Keratinocyte (primary cell): ENCODE results near the gene SLC2A9. TPM values are rescaled to one million over a fixed set of nuclear protein-coding genes. Genes with fewer than 3 reads are reported as not detected.

Experiments used
- DNase-seq: peaks from one replicate; pipeline ENCODE4 v3.0.0-alpha.2; 2011; ENCODE audit warnings: low read depth, missing footprints, low spot score
- FAIRE-seq: peaks from 2 replicates; lab custom pipeline; 2011; peaks lifted over from hg19 to GRCh38; lab: Jason Lieb, UNC
- H2AFZ ChIP-seq: 2 replicates; pipeline ENCODE4 v1.6.0; 2012; ENCODE audit warnings: low read length, control low read depth, inconsistent platforms; ENCODE audit not compliant: control insufficient read depth
- H3K27ac ChIP-seq: 2 replicates; pipeline ENCODE4 v1.5.1; 2011; ENCODE audit warnings: low read length; ENCODE audit not compliant: control insufficient read depth, insufficient read depth
- H3K27me3 ChIP-seq: 3 replicates; pipeline ENCODE4 v1.6.0; 2011; ENCODE audit warnings: low read length; ENCODE audit not compliant: control insufficient read depth, insufficient read depth; ENCODE audit errors: extremely low read depth
- H3K36me3 ChIP-seq, 2 experiments: 2 replicates in 1 of 2; 3 replicates in 1 of 2; pipeline ENCODE4 v1.5.1; 2011; ENCODE audit warnings: low read length in 2 of 2, mild to moderate bottlenecking in 1 of 2; ENCODE audit not compliant: control insufficient read depth in 2 of 2, insufficient read depth in 2 of 2; ENCODE audit errors: extremely low read depth in 1 of 2
- H3K4me1 ChIP-seq: 3 replicates; pipeline ENCODE4 v1.5.1; 2011; ENCODE audit warnings: low read length; ENCODE audit not compliant: control insufficient read depth, insufficient read depth; ENCODE audit errors: extremely low read depth
- H3K4me2 ChIP-seq: 3 replicates; pipeline ENCODE4 v1.6.0; 2011; ENCODE audit warnings: low read depth, low read length; ENCODE audit not compliant: control insufficient read depth, insufficient read depth; ENCODE audit errors: extremely low read depth
- H3K4me3 ChIP-seq, 3 experiments: fragments of 200-600 bp in 1 of 3; sonication (generic) in 1 of 3; 2 replicates in 2 of 3; 3 replicates in 1 of 3; pipeline ENCODE4 v1.5.1; 2011 to 2016; ENCODE audit warnings: low read length in 3 of 3, mild to moderate bottlenecking in 3 of 3, control low read depth in 2 of 3, inconsistent platforms in 1 of 3, low read depth in 1 of 3, mixed read lengths in 1 of 3, mixed run types in 1 of 3, moderate library complexity in 1 of 3; ENCODE audit not compliant: control insufficient read depth in 2 of 3, insufficient read depth in 2 of 3; ENCODE audit errors: extremely low read depth in 1 of 3
- H3K79me2 ChIP-seq: 2 replicates; pipeline ENCODE4 v1.6.0; 2012; ENCODE audit warnings: low read length; ENCODE audit not compliant: control insufficient read depth, insufficient read depth
- H3K9ac ChIP-seq: 3 replicates; pipeline ENCODE4 v1.6.0; 2011; ENCODE audit warnings: low read length; ENCODE audit not compliant: control insufficient read depth, insufficient read depth; ENCODE audit errors: extremely low read depth
- H3K9me1 ChIP-seq: 3 replicates; pipeline ENCODE4 v1.6.0; 2011; ENCODE audit warnings: low read length; ENCODE audit not compliant: control insufficient read depth, insufficient read depth; ENCODE audit errors: extremely low read depth
- H3K9me3 ChIP-seq: 2 replicates; pipeline ENCODE4 v1.5.1; 2012; ENCODE audit warnings: low read depth, low read length; ENCODE audit not compliant: control insufficient read depth
- H4K20me1 ChIP-seq: 3 replicates; pipeline ENCODE4 v1.6.0; 2011; ENCODE audit warnings: low read length; ENCODE audit not compliant: control insufficient read depth, insufficient read depth; ENCODE audit errors: extremely low read depth
- EZH2 ChIP-seq: IDR thresholded peaks from one replicate; pipeline ENCODE4 v1.6.1; 2012; ENCODE audit warnings: inconsistent platforms, mild to moderate bottlenecking, low read length, moderate library complexity
- dilution Hi-C: fragments of 300-500 bp; cut with MboI; formaldehyde crosslinking; loops from one replicate; pipeline ENCODE4 v1.7.0; 2020; ENCODE audit warnings: low sequenced_read_pairs; ENCODE audit not compliant: extremely low pct_ligation_motif_present
- polyA plus RNA-seq, 5 experiments: library from polyadenylated mRNA; depleted of rRNA in 3 of 5; stranded (reverse) in 3 of 5; stranded (forward) in 1 of 5; unstranded in 1 of 5; fragments of >200 nt; gene quantifications; 1 replicate in 1 of 5; 2 replicates in 3 of 5; 3 replicates in 1 of 5; pipeline versions ENCODE4 v1.2.1 to v1.2.3, GENCODE V29; 2011 to 2012; ENCODE audit warnings: missing spikeins in 2 of 5, low read depth in 1 of 5, low replicate concordance in 1 of 5
- TF ChIP-seq, protein P1 (sequence below), 3 experiments: IDR thresholded peaks in 1 of 3; conservative IDR thresholded peaks in 1 of 3; optimal IDR thresholded peaks in 1 of 3; 2 replicates in 2 of 3; 3 replicates in 1 of 3; pipeline versions ENCODE3 to v1.5.1; 2011; ENCODE audit warnings: low read length in 3 of 3, mild to moderate bottlenecking in 3 of 3, moderate library complexity in 2 of 3, control low read depth in 1 of 3, inconsistent platforms in 1 of 3; ENCODE audit not compliant: insufficient read depth in 2 of 3; ENCODE audit errors: extremely low read depth in 1 of 3

SLC2A9 gene
- polyA plus RNA-seq, 1 donor (not counting 4 experiments of a cell fraction or from before 2014, with no cell fraction given) = 37.3 TPM

DNA sequence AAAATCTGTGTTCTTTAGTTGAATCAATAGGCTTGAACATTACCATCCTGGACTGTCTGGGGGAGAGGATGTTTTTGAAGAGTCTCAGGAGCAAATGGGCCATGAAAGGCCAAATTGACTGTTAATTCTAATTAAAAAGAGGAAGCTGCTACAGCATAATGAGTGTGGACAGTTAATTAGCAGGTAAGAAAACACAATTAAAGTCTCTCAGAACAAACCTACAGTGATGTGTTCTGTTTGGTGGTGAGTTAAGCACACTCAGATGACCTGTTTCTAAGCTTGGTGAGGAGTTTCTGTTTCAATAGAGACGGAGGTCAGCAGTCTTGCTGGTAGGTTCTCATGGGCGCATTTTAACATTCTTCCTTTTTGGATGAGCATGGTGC, 171.8 kb downstream of the SLC2A9 start:
- no peaks in the 10 kb centered on the region for H3K9me1 ChIP-seq
- peaks cover 0 to 4% of the 10 kb centered on the region in 2 experiments for H3K36me3 ChIP-seq
- dilution Hi-C loops = no loop called here

DNA sequence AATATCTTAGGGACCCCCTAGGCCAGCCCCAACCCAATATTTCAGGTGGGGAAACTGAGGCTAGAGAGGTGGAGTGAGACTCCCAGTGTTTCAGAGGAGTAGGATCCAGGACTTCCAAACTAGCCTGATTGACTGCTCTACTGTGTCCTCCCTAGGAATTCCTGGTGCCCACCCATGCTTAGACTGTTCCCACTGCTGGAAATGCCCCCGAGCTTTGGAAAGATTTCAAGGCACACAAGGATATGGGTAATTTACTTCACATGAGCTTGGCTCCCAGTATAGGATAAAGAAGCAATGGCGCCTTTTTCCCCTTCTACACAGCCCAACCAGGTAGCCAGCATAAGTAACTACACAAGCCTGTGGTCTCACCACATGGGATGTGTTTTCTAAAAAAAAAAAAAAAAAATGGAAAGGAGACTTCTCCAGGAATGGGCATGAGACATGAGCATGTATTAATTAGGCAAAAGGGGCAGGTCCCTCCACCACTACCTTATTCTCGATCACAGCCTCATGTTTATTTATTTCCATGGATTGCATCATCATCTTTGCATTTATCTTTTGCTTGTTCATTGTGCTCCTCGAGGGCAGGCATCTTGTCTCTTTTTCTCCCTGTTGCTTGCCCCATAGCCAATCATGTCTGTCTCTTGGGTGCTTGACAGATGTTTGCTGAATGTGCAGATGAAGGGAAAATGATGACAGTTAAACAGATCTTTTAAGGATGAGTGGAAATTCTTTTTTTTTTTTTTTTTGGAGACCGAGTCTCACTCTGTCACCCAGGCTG, 173.1 kb downstream of the SLC2A9 start:
- DNase-seq (no peak), FAIRE-seq (no peak)
- Histone ChIP-seq H3K9ac (no peak overlapping the region), H3K27ac (no peak overlapping the region), H3K4me1 (no peaks in the 10 kb centered on the region), H3K4me3 (no peak overlapping the region), H3K9me1 (no peaks in the 10 kb centered on the region), H2AFZ (no peak overlapping the region), H3K27me3 (no peaks in the 10 kb centered on the region), H3K9me3 (no peaks in the 10 kb centered on the region), H3K36me3 (peaks cover 0 to 4% of the 10 kb centered on the region in 2 experiments), H3K79me2 (no peaks in the 10 kb centered on the region), H4K20me1 (no peaks in the 10 kb centered on the region), H3K4me2 (no peak overlapping the region)
- TF ChIP-seq, protein P1, sequence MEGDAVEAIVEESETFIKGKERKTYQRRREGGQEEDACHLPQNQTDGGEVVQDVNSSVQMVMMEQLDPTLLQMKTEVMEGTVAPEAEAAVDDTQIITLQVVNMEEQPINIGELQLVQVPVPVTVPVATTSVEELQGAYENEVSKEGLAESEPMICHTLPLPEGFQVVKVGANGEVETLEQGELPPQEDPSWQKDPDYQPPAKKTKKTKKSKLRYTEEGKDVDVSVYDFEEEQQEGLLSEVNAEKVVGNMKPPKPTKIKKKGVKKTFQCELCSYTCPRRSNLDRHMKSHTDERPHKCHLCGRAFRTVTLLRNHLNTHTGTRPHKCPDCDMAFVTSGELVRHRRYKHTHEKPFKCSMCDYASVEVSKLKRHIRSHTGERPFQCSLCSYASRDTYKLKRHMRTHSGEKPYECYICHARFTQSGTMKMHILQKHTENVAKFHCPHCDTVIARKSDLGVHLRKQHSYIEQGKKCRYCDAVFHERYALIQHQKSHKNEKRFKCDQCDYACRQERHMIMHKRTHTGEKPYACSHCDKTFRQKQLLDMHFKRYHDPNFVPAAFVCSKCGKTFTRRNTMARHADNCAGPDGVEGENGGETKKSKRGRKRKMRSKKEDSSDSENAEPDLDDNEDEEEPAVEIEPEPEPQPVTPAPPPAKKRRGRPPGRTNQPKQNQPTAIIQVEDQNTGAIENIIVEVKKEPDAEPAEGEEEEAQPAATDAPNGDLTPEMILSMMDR (optimal IDR thresholded peaks at IDR 0.05 in 1 of 3, IDR thresholded peaks at IDR 0.05 in 1 of 3, conservative IDR thresholded peaks at IDR 0.05 in 1 of 3; ENCODE audit: extremely low read depth in 1 of 3, insufficient read depth in 2 of 3, low read length in 3 of 3) = no peak
- TF ChIP-seq EZH2 = no peak
- dilution Hi-C loops = no loop called here

More for the DNA sequence above, 171.8 kb downstream of the SLC2A9 start:
- TF ChIP-seq, protein P1 (optimal IDR thresholded peaks at IDR 0.05 in 1 of 3, IDR thresholded peaks at IDR 0.05 in 1 of 3, conservative IDR thresholded peaks at IDR 0.05 in 1 of 3; ENCODE audit: extremely low read depth in 1 of 3, insufficient read depth in 2 of 3, low read length in 3 of 3) = no peak
- TF ChIP-seq EZH2 = no peak
- H3K4me3 ChIP-seq = no peak overlapping the region
- no peak overlapping the region for H3K9ac ChIP-seq
- FAIRE-seq = no peak
- no peak for DNase-seq
- no peaks in the 10 kb centered on the region for H3K27me3 ChIP-seq
- no peaks in the 10 kb centered on the region for H3K9me3 ChIP-seq
- H3K4me1 ChIP-seq = no peaks in the 10 kb centered on the region
- no peaks in the 10 kb centered on the region for H3K79me2 ChIP-seq
- H4K20me1 ChIP-seq = no peaks in the 10 kb centered on the region
- no peak overlapping the region for H3K4me2 ChIP-seq
- H3K27ac ChIP-seq = no peak overlapping the region
- no peak overlapping the region for H2AFZ ChIP-seq
